ENCODE measurements around the gene SYF2. TPM values are rescaled to one million over a fixed set of nuclear protein-coding genes. Genes with fewer than 3 reads are reported as not detected.

Gene SYF2
- total and polyA plus RNA-seq, 4 experiments from 2014 or later, result 64.3 to 111 (median 74.9) TPM

DNA sequence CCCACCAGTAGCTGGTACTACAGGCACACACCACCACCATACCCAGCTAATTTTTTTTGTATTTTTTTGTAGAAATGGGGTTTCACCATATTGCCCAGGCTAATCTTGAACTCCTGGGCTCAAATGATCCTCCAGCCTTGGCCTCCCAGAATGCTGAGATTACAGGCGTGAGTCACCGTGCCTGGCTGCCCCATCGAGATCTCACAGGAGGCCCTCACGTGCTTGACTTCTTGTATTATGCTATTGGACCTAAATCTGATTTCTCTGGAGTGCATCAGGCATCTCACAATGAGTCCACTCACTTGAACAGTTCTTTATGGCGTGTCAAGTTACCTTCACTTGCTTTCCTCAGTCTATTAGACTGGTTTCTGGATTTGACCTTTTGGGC, 24.3 kb upstream of the SYF2 start:
- Histone ChIP-seq H3K4me1 (ENCODE audit: insufficient read depth, low read length) (peaks cover 7% of the 10 kb centered on the region), H3K27ac (ENCODE audit: low read depth, low read length) (no peak overlapping the region), H3K4me3 (ENCODE audit: low read length in 2 of 2) (no peak overlapping the region), H3K36me3 (ENCODE audit: insufficient read depth, low read length) (no peaks in the 10 kb centered on the region), H3K9me3 (ENCODE audit: control insufficient read depth in 1 of 2, low read length in 2 of 2) (no peaks in the 10 kb centered on the region), H3K27me3 (ENCODE audit: insufficient read depth, low read length) (no peaks in the 10 kb centered on the region)
- H3K4me1 Mint-ChIP-seq, result peaks cover 6 to 41% (median 17%) of the 10 kb centered on the region in 4 donors
- intact Hi-C loops (cut with micrococcal nuclease), result no loop called here
- DNase-seq, result no peak
- H3K4me3 Mint-ChIP-seq, result no peak overlapping the region
- no peak overlapping the region for H3K27ac Mint-ChIP-seq
- CTCF ChIA-PET (ENCODE audit: partially characterized antibody), result interaction anchor here (0.7 to 1.3 kb wide), 2 partner anchors 16 to 55 kb away, joined by 3 read pairs; no protein-coding TSS in a partner anchor
- H3K9me3 Mint-ChIP-seq, result no peaks in the 10 kb centered on the region
- peaks cover 0 to 7% of the 10 kb centered on the region in 2 donors for H3K36me3 Mint-ChIP-seq
- no peaks in the 10 kb centered on the region for H3K27me3 Mint-ChIP-seq
- POLR2A ChIA-PET (ENCODE audit: partially characterized antibody), result interaction anchor here (1.3 to 3.9 kb wide), 2 partner anchors 9 to 24 kb away, joined by 3 to 28 read pairs; partner anchors contain the start of genes RSRP1 and SYF2

DNA sequence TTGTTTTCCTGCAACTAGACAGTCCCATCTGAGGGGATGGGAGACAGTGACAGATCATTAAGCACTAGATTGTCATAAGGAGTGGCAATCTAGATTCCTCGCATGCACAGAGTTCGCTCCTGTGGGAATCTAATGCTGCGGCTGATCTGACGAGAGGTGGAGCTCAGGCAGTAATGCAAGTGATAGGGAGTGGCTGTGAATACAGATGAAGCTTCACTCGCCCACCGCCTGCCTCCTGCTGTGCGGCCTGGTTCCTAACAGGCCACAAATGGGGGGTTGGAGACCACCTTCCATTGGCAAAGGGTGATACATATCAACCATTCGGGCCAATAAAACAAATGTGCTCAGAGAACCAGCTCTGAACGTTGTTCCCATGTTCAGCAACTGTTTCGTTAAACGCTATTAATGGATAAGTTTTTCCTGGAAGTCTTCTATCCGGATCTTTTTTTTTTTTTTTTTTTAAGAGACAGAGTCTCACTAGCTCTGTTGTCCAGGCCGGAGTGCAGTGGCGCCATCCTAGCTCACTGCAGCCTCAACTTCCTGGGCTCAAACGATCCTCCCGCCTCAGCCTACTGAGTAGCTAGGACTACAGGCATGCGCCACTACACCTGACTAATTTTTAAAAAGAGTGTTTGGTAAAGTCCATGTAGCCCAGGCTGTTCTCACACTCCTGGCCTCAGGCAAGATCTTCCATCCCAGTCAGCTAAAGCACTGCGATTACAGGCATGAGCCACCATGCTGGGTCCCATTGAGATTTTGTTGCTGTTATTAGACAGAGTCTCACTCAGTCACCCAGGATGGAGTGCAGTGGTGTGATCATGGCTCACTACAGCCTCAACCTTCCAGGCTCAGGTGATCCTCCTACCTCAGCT, 23.6 kb upstream of the SYF2 start:
- ChIA-PET POLR2A (ENCODE audit: partially characterized antibody) (interaction anchor here (1.5 to 3.9 kb wide), 2 partner anchors 9 to 24 kb away, joined by 5 to 28 read pairs; partner anchors contain the start of genes RSRP1 and SYF2), CTCF (ENCODE audit: partially characterized antibody) (interaction anchor here (0.7 to 1.3 kb wide), 2 partner anchors 16 to 55 kb away, joined by 3 read pairs; no protein-coding TSS in a partner anchor)
- H3K4me1 ChIP-seq (ENCODE audit: insufficient read depth, low read length), result peaks cover 7% of the 10 kb centered on the region
- H3K27ac Mint-ChIP-seq, result no peak overlapping the region
- no peak overlapping the region for H3K27ac ChIP-seq (ENCODE audit: low read depth, low read length)
- no peaks in the 10 kb centered on the region for H3K27me3 Mint-ChIP-seq
- no peaks in the 10 kb centered on the region for H3K9me3 ChIP-seq (ENCODE audit: control insufficient read depth in 1 of 2, low read length in 2 of 2)
- no peaks in the 10 kb centered on the region for H3K9me3 Mint-ChIP-seq
- H3K36me3 ChIP-seq (ENCODE audit: insufficient read depth, low read length), result no peaks in the 10 kb centered on the region
- intact Hi-C loops (cut with micrococcal nuclease), result no loop called here
- H3K36me3 Mint-ChIP-seq, result peaks cover 0 to 7% of the 10 kb centered on the region in 2 donors
- DNase-seq, result no peak
- no peak overlapping the region for H3K4me3 Mint-ChIP-seq
- H3K4me3 ChIP-seq (ENCODE audit: low read length in 2 of 2), result no peak overlapping the region
- peaks cover 6 to 38% (median 17%) of the 10 kb centered on the region in 4 donors for H3K4me1 Mint-ChIP-seq
- H3K27me3 ChIP-seq (ENCODE audit: insufficient read depth, low read length), result no peaks in the 10 kb centered on the region

DNA sequence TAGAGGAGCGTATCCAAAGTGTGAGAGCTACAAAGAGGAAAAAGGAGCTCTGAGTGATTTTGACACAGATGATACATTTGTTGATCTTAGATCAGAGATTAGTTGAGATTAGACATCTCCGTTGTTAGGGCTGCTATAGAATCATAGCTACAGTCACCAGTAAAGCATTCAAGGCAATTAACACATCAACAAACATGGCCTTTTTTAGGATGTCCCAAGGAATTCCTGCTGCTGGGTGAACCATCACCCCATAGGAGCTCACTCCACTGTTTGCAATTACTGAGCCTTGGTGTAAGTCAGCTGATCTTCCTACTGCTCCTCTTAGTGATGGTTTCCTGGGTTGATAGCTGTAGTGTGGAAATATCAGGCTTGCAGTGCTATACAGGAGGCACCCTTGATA, 21.6 kb upstream of the SYF2 start:
- no peaks in the 10 kb centered on the region for H3K27me3 ChIP-seq (ENCODE audit: insufficient read depth, low read length)
- ChIA-PET CTCF (ENCODE audit: partially characterized antibody) (interaction anchor here (1.6 kb wide), 1 partner anchor 13 kb away, joined by 4 read pairs; no protein-coding TSS in a partner anchor), POLR2A (ENCODE audit: partially characterized antibody) (interaction anchor here (1.1 kb wide), 1 partner anchor 21 kb away, joined by 4 read pairs; the partner anchor contains the start of gene SYF2)
- no peak overlapping the region for H3K27ac ChIP-seq (ENCODE audit: low read depth, low read length)
- H3K36me3 Mint-ChIP-seq, result peaks cover 0 to 4% of the 10 kb centered on the region in 2 donors
- H3K4me1 Mint-ChIP-seq, result peaks cover 2 to 22% (median 6%) of the 10 kb centered on the region in 4 donors
- no peak overlapping the region for H3K27ac Mint-ChIP-seq
- no peak overlapping the region for H3K4me3 ChIP-seq (ENCODE audit: low read length in 2 of 2)
- no peak overlapping the region for H3K4me3 Mint-ChIP-seq
- no peaks in the 10 kb centered on the region for H3K9me3 ChIP-seq (ENCODE audit: control insufficient read depth in 1 of 2, low read length in 2 of 2)
- H3K4me1 ChIP-seq (ENCODE audit: insufficient read depth, low read length), result no peaks in the 10 kb centered on the region
- DNase-seq, result no peak
- intact Hi-C loops (cut with micrococcal nuclease), result no loop called here
- H3K36me3 ChIP-seq (ENCODE audit: insufficient read depth, low read length), result no peaks in the 10 kb centered on the region
- no peaks in the 10 kb centered on the region for H3K9me3 Mint-ChIP-seq
- no peaks in the 10 kb centered on the region for H3K27me3 Mint-ChIP-seq

GRCh38 chr1:25247829-25248754, 15.8 kb upstream of the SYF2 start:
- no peak for DNase-seq
- peak overlapping the region; percentile 96 to 100 (median 98) for H3K4me3 Mint-ChIP-seq
- CTCF ChIA-PET (ENCODE audit: partially characterized antibody), result interaction anchor here (0.9 to 2.1 kb wide), 2 partner anchors 8 to 16 kb away, joined by 5 to 6 read pairs; partner anchors contain the start of gene SYF2

DNA sequence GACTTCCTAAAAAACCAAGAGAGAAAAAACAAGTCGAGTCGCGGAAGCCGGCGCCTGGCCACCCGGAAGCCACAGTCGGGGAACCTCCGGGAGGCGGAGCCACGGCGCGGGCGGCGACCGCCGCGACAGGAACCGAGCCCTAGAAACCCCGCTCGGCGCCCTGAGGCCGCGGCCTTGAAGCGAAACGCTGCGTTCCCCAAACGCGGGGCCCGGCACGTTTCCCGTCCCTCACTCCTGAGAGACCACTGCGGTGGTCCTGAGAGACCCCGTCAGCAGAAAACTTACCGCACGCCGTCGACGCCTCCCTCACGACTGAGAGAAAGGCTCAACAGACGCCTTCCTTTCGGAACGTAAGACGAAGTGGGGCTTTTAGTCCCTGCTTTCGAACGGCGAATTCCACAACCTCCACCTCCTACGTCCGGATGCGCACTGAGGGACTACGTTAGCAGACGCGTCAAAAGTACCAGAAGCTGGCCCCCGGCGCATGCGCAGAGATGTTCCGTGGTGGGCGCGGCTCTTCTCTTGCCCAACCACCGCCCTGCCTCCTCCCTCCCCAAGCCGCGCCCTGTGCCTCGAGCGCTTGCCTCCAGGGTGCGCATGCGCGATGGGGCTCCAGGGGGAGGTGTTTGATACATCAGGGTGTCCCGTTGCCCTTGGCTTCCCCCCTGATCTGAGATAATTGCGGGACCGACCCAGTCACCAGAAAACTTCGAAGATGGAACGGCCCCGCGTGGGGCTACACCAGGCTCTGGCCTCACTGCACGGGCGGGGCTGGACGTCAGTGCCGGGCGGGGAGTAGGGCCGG, 14.9 kb upstream of the SYF2 start, which contains the start of gene RSRP1:
RSRP1 (minus strand) TSS at position 431 of the 805 bp plus-strand sequence. CDS start 491 bp downstream, outside the sequence.
- DNase-seq, result peak; percentile 99 to 100 (median 99)
- peak within 1 kb of the TSS; percentile 97 for H3K27ac ChIP-seq (ENCODE audit: low read depth, low read length)
- Mint-ChIP-seq H3K27ac (peak within 1 kb of the TSS; percentile 99 to 100 (median 100)), H3K4me1 (peaks cover 25 to 66% (median 39%) of the 10 kb centered on the region in 4 donors), H3K27me3 (peaks cover 0 to 2% of the 10 kb centered on the region in 2 donors), H3K36me3 (peaks cover 47 to 58% of the 10 kb centered on the region in 2 donors), H3K4me3 (peak within 1 kb of the TSS; percentile 96 to 100 (median 98)), H3K9me3 (peaks cover 0 to 20% (median 0%) of the 10 kb centered on the region in 8 donors)
- no peaks in the 10 kb centered on the region for H3K27me3 ChIP-seq (ENCODE audit: insufficient read depth, low read length)
- intact Hi-C loops (cut with micrococcal nuclease), result loop anchor here (1.0 to 10.0 kb wide), 7 partner anchors 8 to 1266 kb away; partner anchors contain the start of genes MACO1, SRSF10, SYF2 and TMEM50A
- H3K4me3 ChIP-seq (ENCODE audit: low read length in 2 of 2), result peak within 1 kb of the TSS; percentile 89 to 98
- H3K36me3 ChIP-seq (ENCODE audit: insufficient read depth, low read length), result peaks cover 36% of the 10 kb centered on the region
- POLR2A ChIA-PET (ENCODE audit: partially characterized antibody), result interaction anchor here (0.5 to 2.9 kb wide), 28 partner anchors 8 to 1224 kb away, joined by 3 to 109 read pairs (median 4); partner anchors contain the start of genes MACO1, MTFR1L, STMN1 and STPG1
- CTCF ChIA-PET (ENCODE audit: partially characterized antibody), result interaction anchor here (2.1 kb wide), 1 partner anchor 15 kb away, joined by 6 read pairs; the partner anchor contains the start of gene SYF2
- H3K4me1 ChIP-seq (ENCODE audit: insufficient read depth, low read length), result peaks cover 45% of the 10 kb centered on the region
- no peaks in the 10 kb centered on the region for H3K9me3 ChIP-seq (ENCODE audit: control insufficient read depth in 1 of 2, low read length in 2 of 2)

More at GRCh38 chr1:25247829-25248754, 15.8 kb upstream of the SYF2 start:
- intact Hi-C loops (cut with micrococcal nuclease), result loop anchor here (1.0 to 10.0 kb wide), 7 partner anchors 9 to 1267 kb away; partner anchors contain the start of genes MACO1, SRSF10, SYF2 and TMEM50A
- Histone ChIP-seq H3K27ac (ENCODE audit: low read depth, low read length) (peak overlapping the region; percentile 97), H3K36me3 (ENCODE audit: insufficient read depth, low read length) (peaks cover 27% of the 10 kb centered on the region), H3K4me1 (ENCODE audit: insufficient read depth, low read length) (peaks cover 37% of the 10 kb centered on the region), H3K9me3 (ENCODE audit: control insufficient read depth in 1 of 2, low read length in 2 of 2) (no peaks in the 10 kb centered on the region), H3K4me3 (ENCODE audit: low read length in 2 of 2) (peak overlapping the region; percentile 60 to 98), H3K27me3 (ENCODE audit: insufficient read depth, low read length) (no peaks in the 10 kb centered on the region)
- peaks cover 23 to 57% (median 32%) of the 10 kb centered on the region in 4 donors for H3K4me1 Mint-ChIP-seq
- peaks cover 0 to 20% (median 0%) of the 10 kb centered on the region in 8 donors for H3K9me3 Mint-ChIP-seq
- peak overlapping the region; percentile 67 to 100 (median 99) for H3K27ac Mint-ChIP-seq
- H3K27me3 Mint-ChIP-seq, result peaks cover 0 to 2% of the 10 kb centered on the region in 2 donors
- POLR2A ChIA-PET (ENCODE audit: partially characterized antibody), result interaction anchor here (0.5 to 2.9 kb wide), 30 partner anchors 8 to 1224 kb away, joined by 3 to 109 read pairs (median 4); partner anchors contain the start of genes MACO1, MTFR1L, STMN1 and STPG1
- peaks cover 38 to 49% of the 10 kb centered on the region in 2 donors for H3K36me3 Mint-ChIP-seq
